Thyroid gland (tissue), 4 donors: Measurements from ENCODE around the gene PLEKHM3. TPM values are rescaled to one million over a fixed set of nuclear protein-coding genes. Genes with fewer than 3 reads are reported as not detected.

Source experiments
- DNase-seq, 2 donors: peaks; one replicate each; pipeline ENCODE4 v3.0.0-alpha.2; 2019
- H3K27ac ChIP-seq, 3 donors: fragments of 200-600 bp; sonication (generic); 1 replicate in 2 of 3; 2 replicates in 1 of 3; pipeline ENCODE4 v1.5.1; 2016 to 2019; ENCODE audit warnings: mild to moderate bottlenecking in 1 of 3, moderate library complexity in 1 of 3
- H3K27me3 ChIP-seq: fragments of 200-600 bp; sonication (generic); one replicate; pipeline ENCODE4 v1.5.1; 2019
- H3K36me3 ChIP-seq, 2 donors: fragments of 200-600 bp; sonication (generic); one replicate each; pipeline ENCODE4 v1.5.1; 2016 to 2019
- H3K4me1 ChIP-seq, 2 donors: fragments of 200-600 bp; sonication (generic); one replicate each; pipeline ENCODE4 v1.5.1; 2017 to 2019
- H3K4me3 ChIP-seq, 3 donors: fragments of 200-600 bp; sonication (generic); replicated peaks in 1 of 3; 1 replicate in 2 of 3; 2 replicates in 1 of 3; pipeline ENCODE4 v1.5.1; 2016; ENCODE audit warnings: mild to moderate bottlenecking in 1 of 3
- H3K9me3 ChIP-seq: fragments of 200-600 bp; sonication (generic); one replicate; pipeline ENCODE4 v1.5.1; 2017
- POLR2A ChIP-seq, 2 donors: fragments of 450-650 bp; IDR thresholded peaks; one replicate each; pipeline ENCODE4 v1.6.1; 2017; ENCODE audit warnings: antibody characterized with exemption in 2 of 2, mild to moderate bottlenecking in 2 of 2, moderate library complexity in 1 of 2
- WGBS, 2 donors: methylation state at CpG; one replicate each; pipeline ENCODE4 v1.1.5; 2017; 5-methylcytosine and 5-hydroxymethylcytosine counted together
- intact Hi-C: fragments of 100-400 bp; cut with DNase I; formaldehyde crosslinking; loops from one replicate; pipeline ENCODE4 v1.15.1; 2023
- total RNA-seq, 4 donors: library from RNA; depleted of rRNA; stranded (reverse); fragments of >200 nt; gene quantifications; one replicate each; pipeline ENCODE4 v1.2.3, GENCODE V29; 2016
- TF ChIP-seq, protein P1 (sequence below), 6 experiments: fragments of 200-600 bp in 3 of 6; fragments of 450-650 bp in 3 of 6; sonication (generic) in 3 of 6; IDR thresholded peaks; one replicate each; pipeline ENCODE4 v1.5.1; 2016 to 2019; ENCODE audit warnings: antibody characterized with exemption in 6 of 6, mild to moderate bottlenecking in 2 of 6, inconsistent platforms in 1 of 6, moderate library complexity in 1 of 6

PLEKHM3 gene
- total RNA-seq, 4 donors from 2014 or later, result 42.2 to 53.0 (median 44.5) TPM

GRCh38 chr2:207995887-207996286 is 29.4 kb downstream of the PLEKHM3 start:
- no peak overlapping the region for H3K27ac ChIP-seq
- WGBS, 2 donors, result 69 to 72% methylated on average over 3 of the region's 3 CpGs
- intact Hi-C loops, result no loop called here
- no peak for DNase-seq
- no peaks in the 10 kb centered on the region for H3K27me3 ChIP-seq
- H3K4me1 ChIP-seq, result peaks cover 15 to 17% of the 10 kb centered on the region in 2 donors
- TF ChIP-seq, protein P1, sequence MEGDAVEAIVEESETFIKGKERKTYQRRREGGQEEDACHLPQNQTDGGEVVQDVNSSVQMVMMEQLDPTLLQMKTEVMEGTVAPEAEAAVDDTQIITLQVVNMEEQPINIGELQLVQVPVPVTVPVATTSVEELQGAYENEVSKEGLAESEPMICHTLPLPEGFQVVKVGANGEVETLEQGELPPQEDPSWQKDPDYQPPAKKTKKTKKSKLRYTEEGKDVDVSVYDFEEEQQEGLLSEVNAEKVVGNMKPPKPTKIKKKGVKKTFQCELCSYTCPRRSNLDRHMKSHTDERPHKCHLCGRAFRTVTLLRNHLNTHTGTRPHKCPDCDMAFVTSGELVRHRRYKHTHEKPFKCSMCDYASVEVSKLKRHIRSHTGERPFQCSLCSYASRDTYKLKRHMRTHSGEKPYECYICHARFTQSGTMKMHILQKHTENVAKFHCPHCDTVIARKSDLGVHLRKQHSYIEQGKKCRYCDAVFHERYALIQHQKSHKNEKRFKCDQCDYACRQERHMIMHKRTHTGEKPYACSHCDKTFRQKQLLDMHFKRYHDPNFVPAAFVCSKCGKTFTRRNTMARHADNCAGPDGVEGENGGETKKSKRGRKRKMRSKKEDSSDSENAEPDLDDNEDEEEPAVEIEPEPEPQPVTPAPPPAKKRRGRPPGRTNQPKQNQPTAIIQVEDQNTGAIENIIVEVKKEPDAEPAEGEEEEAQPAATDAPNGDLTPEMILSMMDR (IDR thresholded peaks at IDR 0.05), result no peak
- TF ChIP-seq POLR2A (IDR thresholded peaks at IDR 0.05), result no peak
- H3K4me3 ChIP-seq, result no peak overlapping the region
- no peaks in the 10 kb centered on the region for H3K9me3 ChIP-seq
- no peaks in the 10 kb centered on the region for H3K36me3 ChIP-seq

DNA sequence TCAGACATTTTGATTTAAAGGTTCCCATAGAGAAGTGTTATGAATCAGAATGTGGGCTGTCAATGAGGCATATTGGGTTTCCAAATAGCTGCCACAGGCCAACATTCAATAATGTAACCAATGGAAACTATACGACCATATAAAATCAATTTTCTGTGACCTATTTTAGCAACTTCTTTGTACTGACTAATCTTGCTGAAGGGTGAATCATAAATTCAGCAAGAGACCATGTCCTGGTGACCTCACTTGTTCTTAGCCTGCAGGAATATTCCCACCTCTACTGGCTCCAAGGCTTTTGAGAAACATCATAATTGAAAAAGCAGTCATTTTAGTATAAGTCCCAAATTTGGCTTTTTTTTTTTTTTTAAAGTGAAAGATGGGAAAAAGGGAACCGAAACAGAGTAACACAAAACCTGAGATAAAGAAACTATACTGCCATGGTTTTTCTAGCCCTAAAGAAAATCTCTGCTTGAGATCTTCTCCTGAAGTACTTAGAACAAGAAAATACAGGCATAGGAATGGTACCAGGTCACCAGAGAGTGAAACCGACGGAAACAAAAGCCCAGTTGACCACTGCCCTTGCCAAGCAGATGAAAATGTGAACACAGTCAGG is 32.1 kb downstream of the PLEKHM3 start:
- H3K27me3 ChIP-seq, result no peaks in the 10 kb centered on the region
- TF ChIP-seq, protein P1 (IDR thresholded peaks at IDR 0.05), result no peak
- no peak for TF ChIP-seq POLR2A (IDR thresholded peaks at IDR 0.05)
- H3K9me3 ChIP-seq, result no peaks in the 10 kb centered on the region
- no peak for DNase-seq
- 84 to 92% methylated on average over 4 of the region's 4 CpGs for WGBS, 2 donors
- intact Hi-C loops, result no loop called here
- H3K27ac ChIP-seq, result no peak overlapping the region
- H3K4me1 ChIP-seq, result peaks cover 6 to 10% of the 10 kb centered on the region in 2 donors
- H3K4me3 ChIP-seq, result no peak overlapping the region
- no peaks in the 10 kb centered on the region for H3K36me3 ChIP-seq

GRCh38 chr2:207991944-207992343 is 33.4 kb downstream of the PLEKHM3 start:
- H3K4me1 ChIP-seq, result peaks cover 0 to under 1% of the 10 kb centered on the region in 2 donors
- H3K36me3 ChIP-seq, result no peaks in the 10 kb centered on the region
- no peaks in the 10 kb centered on the region for H3K9me3 ChIP-seq
- WGBS, 2 donors, result 95 to 100% methylated on average over 1 of the region's 1 CpG
- H3K27me3 ChIP-seq, result no peaks in the 10 kb centered on the region
- H3K27ac ChIP-seq, result no peak overlapping the region
- H3K4me3 ChIP-seq, result no peak overlapping the region
- intact Hi-C loops, result no loop called here
- DNase-seq, result no peak
- no peak for TF ChIP-seq POLR2A (IDR thresholded peaks at IDR 0.05)
- TF ChIP-seq, protein P1 (IDR thresholded peaks at IDR 0.05), result no peak

GRCh38 chr2:207990784-207991183 is 34.5 kb downstream of the PLEKHM3 start:
- no peak for DNase-seq
- Histone ChIP-seq H3K4me1 (peaks cover 0 to 4% of the 10 kb centered on the region in 2 donors), H3K27ac (no peak overlapping the region), H3K9me3 (no peaks in the 10 kb centered on the region), H3K36me3 (no peaks in the 10 kb centered on the region), H3K4me3 (no peak overlapping the region), H3K27me3 (no peaks in the 10 kb centered on the region)
- TF ChIP-seq, protein P1 (IDR thresholded peaks at IDR 0.05), result no peak
- no peak for TF ChIP-seq POLR2A (IDR thresholded peaks at IDR 0.05)
- intact Hi-C loops, result no loop called here

DNA sequence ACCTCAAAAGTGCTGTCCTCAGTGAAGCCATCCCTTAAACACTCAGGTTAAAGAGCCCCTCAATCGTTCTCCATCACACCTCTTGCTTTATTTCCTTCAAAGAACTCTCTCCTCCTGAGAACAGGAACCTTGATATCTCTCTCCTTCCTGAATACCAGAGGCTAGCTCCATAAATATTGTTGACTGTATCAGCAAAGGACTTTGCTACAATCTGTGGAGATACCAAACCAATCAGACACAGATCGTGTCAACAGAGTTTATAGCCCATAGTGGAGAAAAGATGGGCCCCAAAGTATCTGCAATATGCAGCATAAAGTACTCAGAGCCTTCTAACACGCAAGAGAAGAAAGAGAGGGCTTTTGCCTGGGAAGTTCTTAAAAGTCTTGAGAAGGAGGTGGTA is 36.4 kb downstream of the PLEKHM3 start:
- 91 to 94% methylated on average over 3 of the region's 3 CpGs for WGBS, 2 donors
- Histone ChIP-seq H3K27me3 (no peaks in the 10 kb centered on the region), H3K9me3 (no peaks in the 10 kb centered on the region), H3K27ac (no peak overlapping the region), H3K4me3 (no peak overlapping the region), H3K4me1 (peaks cover 0 to 4% of the 10 kb centered on the region in 2 donors), H3K36me3 (no peaks in the 10 kb centered on the region)
- DNase-seq, result no peak
- TF ChIP-seq POLR2A (IDR thresholded peaks at IDR 0.05), result no peak
- TF ChIP-seq, protein P1 (IDR thresholded peaks at IDR 0.05), result no peak
- intact Hi-C loops, result no loop called here
